ENCODE measurements around the gene TMEM62. TPM values are rescaled to one million over a fixed set of nuclear protein-coding genes. Genes with fewer than 3 reads are reported as not detected.
"Not testable (repeated sequence)": the region's sequence is repeated elsewhere in the genome, so short reads cannot be mapped to it uniquely, and the experiment has no call there.

Gene TMEM62
- total and polyA plus RNA-seq, 10 donors, result 17.7 to 47.7 (median 29.9) TPM

DNA sequence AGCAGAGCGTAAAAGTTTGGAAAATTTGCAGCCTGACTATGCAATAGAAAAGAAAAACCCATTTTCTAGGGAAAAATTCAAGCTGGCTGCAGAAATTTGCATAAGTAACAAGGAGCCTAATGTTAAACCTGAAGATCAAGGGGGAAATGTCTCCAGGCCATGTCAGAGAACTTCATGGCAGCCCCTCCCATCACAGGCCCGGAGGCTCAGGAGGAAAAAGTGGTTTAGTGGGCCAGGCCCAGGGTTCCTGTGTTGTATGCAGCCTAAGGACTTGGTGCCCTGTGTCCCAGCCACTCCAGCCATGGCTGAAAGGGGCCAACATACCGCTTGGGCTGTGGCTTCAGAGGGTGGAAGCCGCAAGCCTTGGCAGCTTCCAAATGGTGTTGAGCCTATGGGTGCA, 65.2 kb downstream of the TMEM62 start:
- H3K4me3 ChIP-seq; DNase-seq; H3K27ac ChIP-seq; H3K27me3 ChIP-seq (replicated peaks in 1 of 7); H3K4me1 ChIP-seq; intact Hi-C loops (cut with DNase I; ENCODE audit: low total_unique reads): not testable (repeated sequence)
- WGBS, 5 donors, result 94 to 100% (median 98%) methylated on average over 4 of the region's 4 CpGs
- H3K9me3 ChIP-seq, result peaks cover 0 to 14% (median 11%) of the 10 kb centered on the region in 8 donors
- TF ChIP-seq POLR2AphosphoS5 (IDR thresholded peaks at IDR 0.05), result peak in 2 of 3 donors; percentile 7 to 43
- H3K36me3 ChIP-seq, result peaks cover 2 to 58% (median 47%) of the 10 kb centered on the region in 6 donors

- no peak for DNase-seq
- intact Hi-C loops (cut with DNase I; ENCODE audit: low total_unique reads), result no loop called here
These were observed 65.6 kb downstream of the TMEM62 start for GRCh38 chr15:43198992-43199391.

GRCh38 chr15:43199945-43200488, 66.6 kb downstream of the TMEM62 start:
- Histone ChIP-seq H3K27me3 (replicated peaks in 1 of 7) (no peaks in the 10 kb centered on the region), H3K36me3 (peaks cover 2 to 43% (median 34%) of the 10 kb centered on the region in 6 donors), H3K4me3 (no peak overlapping the region), H3K9me3 (peaks cover 0 to 14% (median 11%) of the 10 kb centered on the region in 8 donors), H3K4me1 (no peaks in the 10 kb centered on the region), H3K27ac (no peak overlapping the region)
- TF ChIP-seq, protein P1, sequence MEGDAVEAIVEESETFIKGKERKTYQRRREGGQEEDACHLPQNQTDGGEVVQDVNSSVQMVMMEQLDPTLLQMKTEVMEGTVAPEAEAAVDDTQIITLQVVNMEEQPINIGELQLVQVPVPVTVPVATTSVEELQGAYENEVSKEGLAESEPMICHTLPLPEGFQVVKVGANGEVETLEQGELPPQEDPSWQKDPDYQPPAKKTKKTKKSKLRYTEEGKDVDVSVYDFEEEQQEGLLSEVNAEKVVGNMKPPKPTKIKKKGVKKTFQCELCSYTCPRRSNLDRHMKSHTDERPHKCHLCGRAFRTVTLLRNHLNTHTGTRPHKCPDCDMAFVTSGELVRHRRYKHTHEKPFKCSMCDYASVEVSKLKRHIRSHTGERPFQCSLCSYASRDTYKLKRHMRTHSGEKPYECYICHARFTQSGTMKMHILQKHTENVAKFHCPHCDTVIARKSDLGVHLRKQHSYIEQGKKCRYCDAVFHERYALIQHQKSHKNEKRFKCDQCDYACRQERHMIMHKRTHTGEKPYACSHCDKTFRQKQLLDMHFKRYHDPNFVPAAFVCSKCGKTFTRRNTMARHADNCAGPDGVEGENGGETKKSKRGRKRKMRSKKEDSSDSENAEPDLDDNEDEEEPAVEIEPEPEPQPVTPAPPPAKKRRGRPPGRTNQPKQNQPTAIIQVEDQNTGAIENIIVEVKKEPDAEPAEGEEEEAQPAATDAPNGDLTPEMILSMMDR (IDR thresholded peaks at IDR 0.05 in 8 of 11, conservative IDR thresholded peaks at IDR 0.05 in 3 of 11), result no peak
- TF ChIP-seq POLR2AphosphoS5 (IDR thresholded peaks at IDR 0.05) (no peak), POLR2A (IDR thresholded peaks at IDR 0.05) (no peak)
- intact Hi-C loops (cut with DNase I; ENCODE audit: low total_unique reads), result no loop called here
- 87 to 96% (median 87%) methylated on average over 3 of the region's 3 CpGs for WGBS, 5 donors
- no peak for DNase-seq

More at GRCh38 chr15:43198992-43199391, 65.6 kb downstream of the TMEM62 start:
- Histone ChIP-seq H3K4me1 (no peaks in the 10 kb centered on the region), H3K27me3 (replicated peaks in 1 of 7) (no peaks in the 10 kb centered on the region), H3K27ac (no peak overlapping the region), H3K4me3 (no peak overlapping the region), H3K36me3 (peaks cover 2 to 53% (median 44%) of the 10 kb centered on the region in 6 donors), H3K9me3 (peaks cover 0 to 14% (median 11%) of the 10 kb centered on the region in 8 donors)
- WGBS, 5 donors, result 93 to 96% (median 96%) methylated on average over 3 of the region's 3 CpGs
- TF ChIP-seq POLR2A (IDR thresholded peaks at IDR 0.05) (no peak), POLR2AphosphoS5 (IDR thresholded peaks at IDR 0.05) (no peak)
- TF ChIP-seq, protein P1 (IDR thresholded peaks at IDR 0.05 in 8 of 11, conservative IDR thresholded peaks at IDR 0.05 in 3 of 11), result no peak

GRCh38 chr15:43204016-43204901, 70.9 kb downstream of the TMEM62 start:
- H3K4me1 ChIP-seq, result no peaks in the 10 kb centered on the region
- peaks cover 0 to under 1% (median 0%) of the 10 kb centered on the region in 6 donors for H3K36me3 ChIP-seq
- no peak overlapping the region for H3K4me3 ChIP-seq
- intact Hi-C loops (cut with DNase I; ENCODE audit: low total_unique reads), result no loop called here
- no peak for DNase-seq
- TF ChIP-seq POLR2A (IDR thresholded peaks at IDR 0.05), result no peak
- TF ChIP-seq, protein P1 (IDR thresholded peaks at IDR 0.05 in 8 of 11, conservative IDR thresholded peaks at IDR 0.05 in 3 of 11), result peak; percentile 26 to 71 (median 53)
- peaks cover 0 to 17% (median 0%) of the 10 kb centered on the region in 7 donors for H3K27me3 ChIP-seq (replicated peaks in 1 of 7)
- H3K9me3 ChIP-seq, result no peaks in the 10 kb centered on the region
- no peak overlapping the region for H3K27ac ChIP-seq
- 36 to 45% (median 40%) methylated on average over 8 of the region's 8 CpGs for WGBS, 5 donors

Data from spleen (tissue), 11 donors.